Neural cell (in vitro differentiated cells): ENCODE measurements around the gene ELMOD1.

Source experiments
- MXI1 ChIP-seq: fragments of 450-650 bp; conservative IDR thresholded peaks from 2 replicates; pipeline ENCODE4 v1.6.1; 2014; ENCODE audit warnings: antibody characterized with exemption, mild to moderate bottlenecking; ENCODE audit not compliant: poor library complexity, severe bottlenecking
- SMC3 ChIP-seq: fragments of 450-650 bp; conservative IDR thresholded peaks from 2 replicates; pipeline ENCODE4 v1.6.1; 2014; ENCODE audit warnings: antibody characterized with exemption, mild to moderate bottlenecking, moderate library complexity; ENCODE audit not compliant: poor library complexity
- TF ChIP-seq, protein P1 (sequence below): fragments of 450-650 bp; IDR thresholded peaks from 2 replicates; pipeline ENCODE4 v1.5.1; 2014; ENCODE audit warnings: antibody characterized with exemption, mild to moderate bottlenecking, moderate library complexity; ENCODE audit not compliant: poor library complexity, severe bottlenecking

DNA sequence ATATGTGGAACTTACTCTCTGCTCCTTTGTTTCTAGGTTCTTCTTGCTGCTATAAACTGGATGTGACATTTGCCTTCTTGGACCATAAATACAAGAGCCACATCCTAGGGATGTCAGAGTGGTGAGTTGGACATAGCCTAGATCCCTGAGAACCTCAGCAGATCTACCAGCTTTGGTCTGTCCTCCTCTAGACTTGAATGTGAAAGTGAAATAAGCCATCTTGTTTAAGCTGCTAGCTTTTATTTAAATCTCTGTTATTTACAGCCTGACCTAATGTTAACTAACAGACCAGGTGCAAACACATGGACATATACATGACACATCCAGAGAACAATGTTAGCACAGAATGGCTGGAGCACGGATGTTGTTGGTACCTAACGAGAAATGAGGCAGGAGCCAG, 85.0 kb downstream of the ELMOD1 start:
- TF ChIP-seq, protein P1, sequence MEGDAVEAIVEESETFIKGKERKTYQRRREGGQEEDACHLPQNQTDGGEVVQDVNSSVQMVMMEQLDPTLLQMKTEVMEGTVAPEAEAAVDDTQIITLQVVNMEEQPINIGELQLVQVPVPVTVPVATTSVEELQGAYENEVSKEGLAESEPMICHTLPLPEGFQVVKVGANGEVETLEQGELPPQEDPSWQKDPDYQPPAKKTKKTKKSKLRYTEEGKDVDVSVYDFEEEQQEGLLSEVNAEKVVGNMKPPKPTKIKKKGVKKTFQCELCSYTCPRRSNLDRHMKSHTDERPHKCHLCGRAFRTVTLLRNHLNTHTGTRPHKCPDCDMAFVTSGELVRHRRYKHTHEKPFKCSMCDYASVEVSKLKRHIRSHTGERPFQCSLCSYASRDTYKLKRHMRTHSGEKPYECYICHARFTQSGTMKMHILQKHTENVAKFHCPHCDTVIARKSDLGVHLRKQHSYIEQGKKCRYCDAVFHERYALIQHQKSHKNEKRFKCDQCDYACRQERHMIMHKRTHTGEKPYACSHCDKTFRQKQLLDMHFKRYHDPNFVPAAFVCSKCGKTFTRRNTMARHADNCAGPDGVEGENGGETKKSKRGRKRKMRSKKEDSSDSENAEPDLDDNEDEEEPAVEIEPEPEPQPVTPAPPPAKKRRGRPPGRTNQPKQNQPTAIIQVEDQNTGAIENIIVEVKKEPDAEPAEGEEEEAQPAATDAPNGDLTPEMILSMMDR, result no peak
- TF ChIP-seq MXI1 (no peak), SMC3 (no peak)
